Uterus (tissue), 4 donors: Measurements from ENCODE around the gene DLG5. TPM values are rescaled to one million over a fixed set of nuclear protein-coding genes. Genes with fewer than 3 reads are reported as not detected.

Experiments
- DNase-seq, 2 donors: peaks; one replicate each; pipeline ENCODE4 v3.0.0-alpha.2; 2019 to 2020
- H3K27ac ChIP-seq, 2 donors: fragments of 200-600 bp; sonication (generic); 1 replicate in 1 of 2; 2 replicates in 1 of 2; pipeline ENCODE4 v1.5.1; 2016 to 2018
- H3K27me3 ChIP-seq, 2 donors: fragments of 200-600 bp; sonication (generic); one replicate each; pipeline ENCODE4 v1.5.1; 2018 to 2019; ENCODE audit warnings: control low read depth in 1 of 2
- H3K36me3 ChIP-seq, 2 donors: fragments of 200-600 bp; sonication (generic); one replicate each; pipeline ENCODE4 v1.5.1; 2019; ENCODE audit warnings: control low read depth in 1 of 2
- H3K4me1 ChIP-seq, 2 donors: fragments of 200-600 bp; sonication (generic); one replicate each; pipeline ENCODE4 v1.5.1; 2018 to 2019; ENCODE audit warnings: control low read depth in 1 of 2
- H3K4me3 ChIP-seq, 2 donors: fragments of 200-600 bp; sonication (generic); 1 replicate in 1 of 2; 2 replicates in 1 of 2; pipeline ENCODE4 v1.5.1; 2018 to 2019; ENCODE audit warnings: mild to moderate bottlenecking in 1 of 2
- H3K9me3 ChIP-seq, 2 donors: fragments of 200-600 bp; sonication (generic); one replicate each; pipeline ENCODE4 v1.5.1; 2019; ENCODE audit warnings: control low read depth in 1 of 2
- CTCF ChIP-seq, 4 experiments: fragments of 200-600 bp in 2 of 4; fragments of 450-650 bp in 2 of 4; sonication (generic) in 2 of 4; IDR thresholded peaks; one replicate each; pipeline ENCODE4 v1.5.1; 2016 to 2019; ENCODE audit warnings: antibody characterized with exemption in 4 of 4, mild to moderate bottlenecking in 2 of 4, moderate library complexity in 1 of 4
- POLR2A ChIP-seq, 2 donors: fragments of 450-650 bp; IDR thresholded peaks; one replicate each; pipeline ENCODE4 v1.6.1; 2016; ENCODE audit warnings: antibody characterized with exemption in 2 of 2, mild to moderate bottlenecking in 1 of 2, moderate library complexity in 1 of 2
- intact Hi-C: fragments of 100-400 bp; cut with DNase I; formaldehyde crosslinking; loops from one replicate; pipeline ENCODE4 v1.15.1; 2023; ENCODE audit warnings: low total_unique reads
- total RNA-seq, 4 donors: library from RNA; depleted of rRNA in 3 of 4; stranded (reverse); fragments of >200 nt in 3 of 4; gene quantifications; one replicate each; pipeline versions ENCODE4 v1.1.0 to v1.2.4, GENCODE V29; 2014 to 2023
- donor health status: DM: yes; HTN: yes; CAD: no.

The DLG5 gene
- total RNA-seq, 4 donors from 2014 or later, result 27.1 to 72.6 (median 46.5) TPM

DNA sequence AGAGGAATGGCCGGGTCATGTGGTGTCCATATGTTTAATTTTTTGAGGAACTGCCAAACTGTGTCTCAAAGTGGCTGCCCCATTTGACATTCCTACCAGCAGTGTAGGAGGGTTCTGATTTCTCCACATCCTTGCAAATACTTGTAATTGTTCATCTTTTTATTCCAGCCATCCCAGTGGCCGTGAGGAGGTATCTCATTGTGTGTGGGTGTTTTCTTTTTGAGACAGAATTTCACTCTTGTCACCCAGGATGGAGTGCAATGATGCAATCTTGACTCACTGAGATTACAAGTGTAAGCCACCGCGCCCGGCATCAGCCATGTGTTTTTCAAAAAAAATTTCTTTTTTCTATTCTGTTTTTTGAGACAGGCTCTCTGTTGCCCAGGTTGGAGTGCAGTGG is 38.7 kb upstream of the DLG5 start:
- Histone ChIP-seq H3K27ac (no peak overlapping the region), H3K36me3 (no peaks in the 10 kb centered on the region), H3K4me1 (no peaks in the 10 kb centered on the region), H3K9me3 (no peaks in the 10 kb centered on the region), H3K4me3 (no peak overlapping the region), H3K27me3 (no peaks in the 10 kb centered on the region)
- TF ChIP-seq POLR2A (IDR thresholded peaks at IDR 0.05), result no peak
- no peak for TF ChIP-seq CTCF (IDR thresholded peaks at IDR 0.05)
- intact Hi-C loops, result no loop called here
- DNase-seq, result no peak

- DNase-seq, result no peak
- Histone ChIP-seq H3K36me3 (no peaks in the 10 kb centered on the region), H3K27ac (no peak overlapping the region), H3K9me3 (no peaks in the 10 kb centered on the region), H3K27me3 (no peaks in the 10 kb centered on the region), H3K4me3 (no peak overlapping the region), H3K4me1 (no peaks in the 10 kb centered on the region)
- intact Hi-C loops, result no loop called here
- TF ChIP-seq POLR2A (IDR thresholded peaks at IDR 0.05) (no peak), CTCF (IDR thresholded peaks at IDR 0.05) (no peak)
Measured at GRCh38 chr10:77964811-77965210, 38.3 kb upstream of the DLG5 start.

GRCh38 chr10:77963901-77964300 is 37.3 kb upstream of the DLG5 start:
- intact Hi-C loops, result no loop called here
- Histone ChIP-seq H3K27ac (no peak overlapping the region), H3K4me1 (no peaks in the 10 kb centered on the region), H3K9me3 (no peaks in the 10 kb centered on the region), H3K36me3 (no peaks in the 10 kb centered on the region), H3K27me3 (no peaks in the 10 kb centered on the region), H3K4me3 (no peak overlapping the region)
- no peak for DNase-seq
- no peak for TF ChIP-seq POLR2A (IDR thresholded peaks at IDR 0.05)
- TF ChIP-seq CTCF (IDR thresholded peaks at IDR 0.05), result no peak

GRCh38 chr10:77962350-77963146 is 36.0 kb upstream of the DLG5 start:
- no peaks in the 10 kb centered on the region for H3K36me3 ChIP-seq
- H3K27me3 ChIP-seq, result no peaks in the 10 kb centered on the region
- H3K9me3 ChIP-seq, result no peaks in the 10 kb centered on the region
- H3K4me3 ChIP-seq, result no peak overlapping the region
- H3K27ac ChIP-seq, result no peak overlapping the region
- TF ChIP-seq CTCF (IDR thresholded peaks at IDR 0.05) (no peak), POLR2A (IDR thresholded peaks at IDR 0.05) (no peak)
- intact Hi-C loops, result no loop called here
- no peaks in the 10 kb centered on the region for H3K4me1 ChIP-seq
- DNase-seq, result no peak

GRCh38 chr10:77961668-77962067 is 35.1 kb upstream of the DLG5 start:
- no peaks in the 10 kb centered on the region for H3K36me3 ChIP-seq
- no peak overlapping the region for H3K4me3 ChIP-seq
- no peak for DNase-seq
- no peaks in the 10 kb centered on the region for H3K9me3 ChIP-seq
- intact Hi-C loops, result no loop called here
- H3K27ac ChIP-seq, result no peak overlapping the region
- H3K4me1 ChIP-seq, result no peaks in the 10 kb centered on the region
- H3K27me3 ChIP-seq, result no peaks in the 10 kb centered on the region
- no peak for TF ChIP-seq POLR2A (IDR thresholded peaks at IDR 0.05)
